Upper lobe of left lung (tissue), 4 donors: ENCODE results near the gene NF2.

Source experiments
- EP300 ChIP-seq, 4 donors: sonication (generic); formaldehyde crosslinking; IDR thresholded peaks; one replicate each; pipeline ENCODE4 v1.5.1; 2017; ENCODE audit warnings: antibody characterized with exemption in 4 of 4, control low read depth in 2 of 4
- POLR2A ChIP-seq, 4 donors: fragments of 450-650 bp; IDR thresholded peaks; one replicate each; pipeline ENCODE4 v1.5.1; 2016 to 2017; ENCODE audit warnings: antibody characterized with exemption in 4 of 4, mild to moderate bottlenecking in 2 of 4
- TF ChIP-seq, protein P1 (sequence below), 6 experiments: fragments of 450-650 bp in 4 of 6; fragments of 200-600 bp in 2 of 6; sonication (generic) in 2 of 6; IDR thresholded peaks; one replicate each; pipeline ENCODE4 v1.5.1; 2016 to 2019; ENCODE audit warnings: antibody characterized with exemption in 6 of 6

GRCh38 chr22:29609139-29609538 is 5.7 kb downstream of the NF2 start:
- TF ChIP-seq, protein P1, sequence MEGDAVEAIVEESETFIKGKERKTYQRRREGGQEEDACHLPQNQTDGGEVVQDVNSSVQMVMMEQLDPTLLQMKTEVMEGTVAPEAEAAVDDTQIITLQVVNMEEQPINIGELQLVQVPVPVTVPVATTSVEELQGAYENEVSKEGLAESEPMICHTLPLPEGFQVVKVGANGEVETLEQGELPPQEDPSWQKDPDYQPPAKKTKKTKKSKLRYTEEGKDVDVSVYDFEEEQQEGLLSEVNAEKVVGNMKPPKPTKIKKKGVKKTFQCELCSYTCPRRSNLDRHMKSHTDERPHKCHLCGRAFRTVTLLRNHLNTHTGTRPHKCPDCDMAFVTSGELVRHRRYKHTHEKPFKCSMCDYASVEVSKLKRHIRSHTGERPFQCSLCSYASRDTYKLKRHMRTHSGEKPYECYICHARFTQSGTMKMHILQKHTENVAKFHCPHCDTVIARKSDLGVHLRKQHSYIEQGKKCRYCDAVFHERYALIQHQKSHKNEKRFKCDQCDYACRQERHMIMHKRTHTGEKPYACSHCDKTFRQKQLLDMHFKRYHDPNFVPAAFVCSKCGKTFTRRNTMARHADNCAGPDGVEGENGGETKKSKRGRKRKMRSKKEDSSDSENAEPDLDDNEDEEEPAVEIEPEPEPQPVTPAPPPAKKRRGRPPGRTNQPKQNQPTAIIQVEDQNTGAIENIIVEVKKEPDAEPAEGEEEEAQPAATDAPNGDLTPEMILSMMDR (IDR thresholded peaks at IDR 0.05), result no peak
- TF ChIP-seq EP300 (IDR thresholded peaks at IDR 0.05) (no peak), POLR2A (IDR thresholded peaks at IDR 0.05) (no peak)
